Caco-2 (cell line): Measurements from ENCODE around the gene DERL2. TPM values are rescaled to one million over a fixed set of nuclear protein-coding genes. Genes with fewer than 3 reads are reported as not detected.
"Not testable (repeated sequence)": the region's sequence is repeated elsewhere in the genome, so short reads cannot be mapped to it uniquely, and the experiment has no call there.

Experiments used
- BruUV-seq: library from RNA; stranded (reverse); fragments of 400-500 nt; replicated peaks from 2 replicates; lab custom pipeline; 2021; lab: Mats Ljungman, UMichigan
- CTCF ChIA-PET: fragments of 300-600 bp; sonication (Branson Sonifier 250); formaldehyde crosslinking; loops from one replicate; lab custom pipeline; 2022; ENCODE audit warnings: antibody characterized with exemption; lab: Charles Lee
- POLR2A ChIA-PET: fragments of 300-600 bp; sonication (Branson Sonifier 250); formaldehyde crosslinking; loops from one replicate; lab custom pipeline; 2022; ENCODE audit warnings: antibody characterized with exemption; lab: Charles Lee
- DNase-seq, 2 experiments: peaks; one replicate each; pipeline versions ENCODE4 v3.0.0 to v3.0.0-alpha.2; 2020 to 2022
- H3K27me3 ChIP-seq: replicated peaks from 2 replicates; pipeline ENCODE4 v1.6.0; 2011; ENCODE audit warnings: low read length; ENCODE audit not compliant: control insufficient read depth, insufficient read depth
- H3K36me3 ChIP-seq: 2 replicates; pipeline ENCODE4 v1.5.1; 2011; ENCODE audit warnings: low read length; ENCODE audit not compliant: control insufficient read depth, insufficient read depth
- H3K4me1 ChIP-seq: fragments of 250-450 bp; sonication (Bioruptor Pico); 2 replicates; pipeline ENCODE4 v1.5.1; 2020; ENCODE audit warnings: mild to moderate bottlenecking
- H3K4me3 ChIP-seq: 2 replicates; pipeline ENCODE4 v1.5.1; 2011; ENCODE audit warnings: low read depth, mild to moderate bottlenecking, control low read depth, low read length
- H3K9me3 ChIP-seq: fragments of 250-450 bp; sonication (Bioruptor Pico); 2 replicates; pipeline ENCODE4 v1.5.1; 2020; ENCODE audit warnings: mild to moderate bottlenecking, moderate library complexity
- H3K27ac Mint-ChIP-seq: one replicate; pipeline ENCODE4 v1.8.0; 2022; ENCODE audit warnings: mixed read lengths; ENCODE audit not compliant: unreplicated experiment
- H3K27me3 Mint-ChIP-seq: one replicate; pipeline ENCODE4 v1.8.0; 2022; ENCODE audit warnings: mixed read lengths; ENCODE audit not compliant: insufficient read depth, unreplicated experiment
- H3K36me3 Mint-ChIP-seq: one replicate; pipeline ENCODE4 v1.8.0; 2022; ENCODE audit warnings: mild to moderate bottlenecking, mixed read lengths; ENCODE audit not compliant: insufficient read depth, unreplicated experiment
- H3K4me1 Mint-ChIP-seq: one replicate; pipeline ENCODE4 v1.8.0; 2022; ENCODE audit warnings: low read depth, mixed read lengths; ENCODE audit not compliant: unreplicated experiment
- H3K4me3 Mint-ChIP-seq: one replicate; pipeline ENCODE4 v1.8.0; 2022; ENCODE audit warnings: mild to moderate bottlenecking, moderate library complexity, mixed read lengths; ENCODE audit not compliant: unreplicated experiment
- H3K9me3 Mint-ChIP-seq: one replicate; pipeline ENCODE4 v1.8.0; 2022; ENCODE audit warnings: mixed read lengths; ENCODE audit not compliant: unreplicated experiment
- CTCF ChIP-seq, 2 experiments: fragments of 200-600 bp in 1 of 2; IDR thresholded peaks; 1 replicate in 1 of 2; 2 replicates in 1 of 2; pipeline versions ENCODE4 v1.5.1 to v1.8.0; 2011 to 2022; ENCODE audit warnings: antibody characterized with exemption in 1 of 2, control low read depth in 1 of 2, inconsistent platforms in 1 of 2, low read depth in 1 of 2, low read length in 1 of 2, mild to moderate bottlenecking in 1 of 2, moderate library complexity in 1 of 2; ENCODE audit not compliant: insufficient read depth in 1 of 2, severe bottlenecking in 1 of 2, unreplicated experiment in 1 of 2
- intact Hi-C: fragments of 100-400 bp; cut with micrococcal nuclease; formaldehyde crosslinking; loops from one replicate; pipeline ENCODE4 v1.10.0; 2022; ENCODE audit not compliant: unreplicated experiment
- total RNA-seq: library from RNA; stranded (reverse); gene quantifications from 2 replicates; pipeline ENCODE4 v1.2.3, GENCODE V29; 2022

The DERL2 gene
- total RNA-seq, 1 experiment from 2014 or later, result 34.9 TPM

GRCh38 chr17:5434984-5435383, 51.0 kb downstream of the DERL2 start:
- Mint-ChIP-seq H3K4me3 (no peak overlapping the region), H3K27ac (no peak overlapping the region), H3K9me3 (no peaks in the 10 kb centered on the region), H3K4me1 (no peaks in the 10 kb centered on the region), H3K36me3 (peaks cover 60% of the 10 kb centered on the region), H3K27me3 (no peaks in the 10 kb centered on the region)
- intact Hi-C loops, result no loop called here
- 0 out of 2 replicates have a peak, but pooled peaks cover 1% of the 10 kb centered on the region for H3K36me3 ChIP-seq
- CTCF ChIA-PET, result no interaction called here
- H3K4me1 ChIP-seq, result no peaks in the 10 kb centered on the region
- no TSS peak for BruUV-seq
- H3K4me3 ChIP-seq, result no peak overlapping the region
- DNase-seq, result no peak
- no peak for TF ChIP-seq CTCF (IDR thresholded peaks at IDR 0.05; ENCODE audit: insufficient read depth in 1 of 2, low read depth in 1 of 2, low read length in 1 of 2, severe bottlenecking in 1 of 2, unreplicated experiment in 1 of 2)
- H3K9me3 ChIP-seq, result no peaks in the 10 kb centered on the region
- no peaks in the 10 kb centered on the region for H3K27me3 ChIP-seq
- POLR2A ChIA-PET, result no interaction called here

DNA sequence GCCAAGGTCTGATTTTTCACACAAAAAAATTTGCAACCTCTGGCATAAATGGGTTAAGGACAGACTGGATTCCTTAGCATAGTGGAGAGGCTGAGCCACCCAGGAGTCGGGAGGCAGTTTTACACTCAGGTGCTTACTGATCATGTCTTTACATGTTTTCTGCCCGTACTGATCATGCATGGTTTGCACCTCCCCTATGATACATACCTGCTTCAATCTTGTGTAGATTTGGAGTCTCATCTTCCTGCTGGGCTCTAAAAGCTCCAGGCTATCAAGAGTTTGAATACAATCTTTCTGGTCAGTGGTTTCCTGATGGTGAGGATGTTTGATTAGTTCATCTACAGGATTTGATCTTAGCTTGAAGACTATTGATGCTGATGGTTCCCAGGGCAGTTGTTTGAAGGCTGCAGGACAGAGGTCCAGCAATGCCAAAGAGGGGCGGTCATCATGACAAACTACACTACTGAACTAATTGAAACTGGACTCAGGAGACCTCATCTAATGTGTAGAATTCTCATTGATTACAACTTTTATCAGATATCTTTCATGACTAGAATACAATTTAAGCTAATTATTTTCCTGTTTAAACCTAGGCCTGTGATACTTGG, 53.9 kb downstream of the DERL2 start:
- H3K36me3 Mint-ChIP-seq, result peaks cover 63% of the 10 kb centered on the region
- H3K27me3 Mint-ChIP-seq, result no peaks in the 10 kb centered on the region
- H3K36me3 ChIP-seq, result 0 out of 2 replicates have a peak, but pooled peaks cover 1% of the 10 kb centered on the region
- no TSS peak for BruUV-seq
- POLR2A ChIA-PET, result interaction anchor here (1.2 kb wide), 1 partner anchor 13 kb away, joined by 4 read pairs; the partner anchor contains the start of gene NUP88
- TF ChIP-seq CTCF (IDR thresholded peaks at IDR 0.05; ENCODE audit: insufficient read depth in 1 of 2, low read depth in 1 of 2, low read length in 1 of 2, severe bottlenecking in 1 of 2, unreplicated experiment in 1 of 2), result no peak
- intact Hi-C loops, result no loop called here
- no peaks in the 10 kb centered on the region for H3K9me3 Mint-ChIP-seq
- H3K4me1 ChIP-seq, result no peaks in the 10 kb centered on the region
- no peak overlapping the region for H3K27ac Mint-ChIP-seq
- H3K4me3 ChIP-seq, result no peak overlapping the region
- no peaks in the 10 kb centered on the region for H3K4me1 Mint-ChIP-seq
- H3K9me3 ChIP-seq, result no peaks in the 10 kb centered on the region
- no peak overlapping the region for H3K4me3 Mint-ChIP-seq
- no peak for DNase-seq
- CTCF ChIA-PET, result no interaction called here
- no peaks in the 10 kb centered on the region for H3K27me3 ChIP-seq

- H3K4me1 ChIP-seq, H3K4me3 ChIP-seq, H3K9me3 Mint-ChIP-seq, BruUV-seq, H3K27ac Mint-ChIP-seq, H3K36me3 ChIP-seq, H3K27me3 Mint-ChIP-seq, intact Hi-C loops, H3K9me3 ChIP-seq, H3K27me3 ChIP-seq, H3K4me3 Mint-ChIP-seq, H3K4me1 Mint-ChIP-seq: not testable (repeated sequence)
- POLR2A ChIA-PET, result interaction anchor here (1.2 kb wide), 1 partner anchor 12 kb away, joined by 4 read pairs; the partner anchor contains the start of gene NUP88
- H3K36me3 Mint-ChIP-seq, result peaks cover 58% of the 10 kb centered on the region
- peak in 1 of 2 experiments; percentile 12 for DNase-seq
- CTCF ChIA-PET, result interaction anchor here (0.6 kb wide), 1 partner anchor 37 kb away, joined by 5 read pairs; no protein-coding TSS in a partner anchor
Measured at GRCh38 chr17:5431234-5431633, 54.7 kb downstream of the DERL2 start.
